HG02943 (cell line): ENCODE results near the gene CHST3.
"Not testable (repeated sequence)": the region's sequence is repeated elsewhere in the genome, so short reads cannot be mapped to it uniquely, and the experiment has no call there.

Experiments
- ATAC-seq: cut with Tn5 transposase; IDR thresholded peaks from one replicate; pipeline ENCODE4 v1.9.1; 2021; ENCODE audit warnings: mild to moderate bottlenecking, low read depth, moderate library complexity; ENCODE audit not compliant: unreplicated experiment

The CHST3 gene

GRCh38 chr10:71964098-71964742, at the start of gene CHST3:
Gene CHST3 (plus strand): TSS chr10:71964395. CDS start chr10:72005843, 41,448 bp downstream.
- ATAC-seq: no peak

GRCh38 chr10:71916827-71917226, 47.4 kb upstream of the CHST3 start:
- no peak for ATAC-seq

GRCh38 chr10:71918992-71919391, 45.2 kb upstream of the CHST3 start:
- no peak for ATAC-seq

- ATAC-seq: not testable (repeated sequence)
These were observed 44.1 kb upstream of the CHST3 start for GRCh38 chr10:71919956-71920539.

GRCh38 chr10:71920540-71921323, 43.5 kb upstream of the CHST3 start:
- no peak for ATAC-seq

GRCh38 chr10:71921324-71922027, 42.7 kb upstream of the CHST3 start:
- ATAC-seq: no peak

- ATAC-seq: no peak
These were observed 41.0 kb upstream of the CHST3 start for GRCh38 chr10:71923138-71923692.

- ATAC-seq: no peak
These were observed 39.4 kb upstream of the CHST3 start for GRCh38 chr10:71924771-71925170.

GRCh38 chr10:71927159-71927558, 37.0 kb upstream of the CHST3 start:
- no peak for ATAC-seq

- no peak for ATAC-seq
These were observed 36.2 kb upstream of the CHST3 start for GRCh38 chr10:71927776-71928592.

GRCh38 chr10:71931295-71931694, 32.9 kb upstream of the CHST3 start:
- no peak for ATAC-seq

- no peak for ATAC-seq
These were observed 30.5 kb upstream of the CHST3 start for GRCh38 chr10:71933651-71934050.

- ATAC-seq: no peak
These were observed 26.0 kb upstream of the CHST3 start for GRCh38 chr10:71938211-71938610.

GRCh38 chr10:71939304-71939703, 24.9 kb upstream of the CHST3 start:
- ATAC-seq: no peak

GRCh38 chr10:71939861-71940474, 24.2 kb upstream of the CHST3 start:
- ATAC-seq: no peak

- ATAC-seq: no peak
These were observed 23.4 kb upstream of the CHST3 start for GRCh38 chr10:71940752-71941151.

GRCh38 chr10:71941318-71941717, 22.9 kb upstream of the CHST3 start:
- ATAC-seq: no peak

GRCh38 chr10:71945819-71946474, 18.2 kb upstream of the CHST3 start:
- ATAC-seq: no peak

- no peak for ATAC-seq
These were observed 17.5 kb upstream of the CHST3 start for GRCh38 chr10:71946700-71947099.
